GM06990 (cell line): ENCODE data around the gene TMEM37.

ENCODE experiments used
- DNase-seq: peaks from one replicate; pipeline ENCODE4 v3.0.0-alpha.2; 2011; ENCODE audit not compliant: insufficient read length; ENCODE audit errors: extremely low read depth
- H3K27me3 ChIP-seq: replicated peaks from 2 replicates; pipeline ENCODE4 v1.6.0; 2011; ENCODE audit warnings: low read length; ENCODE audit not compliant: control insufficient read depth, insufficient read depth
- H3K36me3 ChIP-seq: 2 replicates; pipeline ENCODE4 v1.5.1; 2011; ENCODE audit warnings: low read length; ENCODE audit not compliant: control insufficient read depth, insufficient read depth
- H3K4me3 ChIP-seq: replicated peaks from 2 replicates; pipeline ENCODE4 v1.5.1; 2011; ENCODE audit warnings: low read depth, mild to moderate bottlenecking, control low read depth, low read length
- TF ChIP-seq, protein P1 (sequence below): IDR thresholded peaks from 2 replicates; pipeline ENCODE4 v1.5.1; 2011; ENCODE audit warnings: low read length, control low read depth, mild to moderate bottlenecking, inconsistent platforms; ENCODE audit not compliant: insufficient read depth, poor library complexity, severe bottlenecking

Gene TMEM37

DNA sequence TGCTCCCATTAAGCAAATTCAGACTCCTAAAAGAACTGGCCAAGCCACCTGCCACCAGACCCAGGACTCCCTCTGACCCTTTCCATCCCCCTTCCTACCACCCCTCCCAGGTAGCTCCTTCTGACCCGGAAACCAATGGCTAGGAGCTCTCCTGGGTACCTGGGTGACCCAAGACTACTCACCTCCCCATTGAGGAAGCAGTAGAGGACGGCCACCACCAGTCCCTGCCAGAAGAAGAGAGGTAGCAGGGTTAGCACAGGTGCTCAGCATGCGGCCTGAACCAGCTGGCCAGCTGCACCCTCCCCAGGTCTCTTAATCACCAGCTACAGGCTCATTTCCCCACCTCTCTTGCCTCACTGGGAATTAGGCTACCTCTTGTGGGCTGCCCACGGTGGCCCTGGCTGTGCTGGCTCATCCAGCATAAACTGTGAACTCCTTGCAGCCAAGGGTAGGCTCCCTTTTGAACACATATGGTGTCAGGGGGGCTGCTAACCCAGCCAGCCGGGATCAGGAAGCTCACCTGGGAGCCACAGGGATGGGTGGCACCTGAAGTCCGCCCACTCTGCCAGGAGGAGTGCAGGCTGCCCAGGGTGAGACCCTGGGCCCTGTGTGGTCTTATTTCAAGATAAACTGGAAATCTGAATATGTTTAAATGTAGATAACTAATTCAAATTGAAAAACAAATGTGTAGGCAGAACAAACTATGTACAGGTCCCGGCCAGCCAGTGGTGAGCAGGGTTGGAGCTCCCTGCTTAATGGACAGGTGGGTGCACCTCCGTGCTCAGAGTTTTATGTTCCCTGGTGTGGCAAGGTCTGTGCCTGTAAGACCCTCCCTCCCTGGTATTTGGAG is 9.9 kb downstream of the TMEM37 start:
- H3K27me3 ChIP-seq, result no peaks in the 10 kb centered on the region
- TF ChIP-seq, protein P1, sequence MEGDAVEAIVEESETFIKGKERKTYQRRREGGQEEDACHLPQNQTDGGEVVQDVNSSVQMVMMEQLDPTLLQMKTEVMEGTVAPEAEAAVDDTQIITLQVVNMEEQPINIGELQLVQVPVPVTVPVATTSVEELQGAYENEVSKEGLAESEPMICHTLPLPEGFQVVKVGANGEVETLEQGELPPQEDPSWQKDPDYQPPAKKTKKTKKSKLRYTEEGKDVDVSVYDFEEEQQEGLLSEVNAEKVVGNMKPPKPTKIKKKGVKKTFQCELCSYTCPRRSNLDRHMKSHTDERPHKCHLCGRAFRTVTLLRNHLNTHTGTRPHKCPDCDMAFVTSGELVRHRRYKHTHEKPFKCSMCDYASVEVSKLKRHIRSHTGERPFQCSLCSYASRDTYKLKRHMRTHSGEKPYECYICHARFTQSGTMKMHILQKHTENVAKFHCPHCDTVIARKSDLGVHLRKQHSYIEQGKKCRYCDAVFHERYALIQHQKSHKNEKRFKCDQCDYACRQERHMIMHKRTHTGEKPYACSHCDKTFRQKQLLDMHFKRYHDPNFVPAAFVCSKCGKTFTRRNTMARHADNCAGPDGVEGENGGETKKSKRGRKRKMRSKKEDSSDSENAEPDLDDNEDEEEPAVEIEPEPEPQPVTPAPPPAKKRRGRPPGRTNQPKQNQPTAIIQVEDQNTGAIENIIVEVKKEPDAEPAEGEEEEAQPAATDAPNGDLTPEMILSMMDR, result no peak
- no peak for DNase-seq
- no peak overlapping the region for H3K4me3 ChIP-seq
- no peaks in the 10 kb centered on the region for H3K36me3 ChIP-seq

DNA sequence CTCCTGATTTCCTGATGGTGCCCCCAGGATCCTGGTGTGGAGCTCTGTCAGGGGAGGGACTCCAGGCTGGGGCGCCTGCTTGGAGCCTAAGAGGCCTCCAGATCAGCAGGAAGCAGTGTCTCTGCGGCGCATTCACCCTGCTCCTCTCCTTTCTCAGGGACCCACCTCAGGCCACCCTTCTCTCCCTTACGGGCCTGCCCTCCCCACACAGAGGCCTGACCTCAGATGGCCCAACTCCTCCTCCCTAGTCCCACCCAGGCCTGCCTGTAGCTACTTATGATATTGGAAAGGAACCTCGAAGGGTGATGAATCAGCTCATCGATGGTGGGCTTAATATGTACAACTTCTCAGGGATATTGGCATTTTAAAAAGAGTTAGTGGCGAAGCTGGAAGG is 10.6 kb downstream of the TMEM37 start:
- TF ChIP-seq, protein P1, result no peak
- no peaks in the 10 kb centered on the region for H3K27me3 ChIP-seq
- DNase-seq, result no peak
- no peaks in the 10 kb centered on the region for H3K36me3 ChIP-seq
- no peak overlapping the region for H3K4me3 ChIP-seq

DNA sequence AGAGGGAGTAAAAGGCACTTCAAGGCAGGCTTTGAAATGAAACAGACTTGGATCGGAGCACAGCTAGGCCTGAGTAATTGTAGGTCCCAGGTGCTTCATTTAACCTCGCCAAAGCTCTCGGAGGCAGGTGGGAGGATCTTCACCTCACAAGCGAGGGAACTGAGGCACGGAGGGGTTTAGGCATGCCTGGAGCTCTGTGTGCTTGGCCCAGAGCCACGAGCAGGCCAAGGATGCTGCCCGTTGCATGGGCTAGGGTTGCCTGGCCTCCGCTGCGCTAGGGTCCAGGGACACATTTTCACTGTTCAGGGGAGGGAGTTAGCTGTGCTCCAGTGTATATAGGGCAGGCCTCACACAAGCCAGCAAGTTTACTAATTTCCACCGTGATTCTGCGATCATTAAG is 11.2 kb downstream of the TMEM37 start:
- no peak for DNase-seq

DNA sequence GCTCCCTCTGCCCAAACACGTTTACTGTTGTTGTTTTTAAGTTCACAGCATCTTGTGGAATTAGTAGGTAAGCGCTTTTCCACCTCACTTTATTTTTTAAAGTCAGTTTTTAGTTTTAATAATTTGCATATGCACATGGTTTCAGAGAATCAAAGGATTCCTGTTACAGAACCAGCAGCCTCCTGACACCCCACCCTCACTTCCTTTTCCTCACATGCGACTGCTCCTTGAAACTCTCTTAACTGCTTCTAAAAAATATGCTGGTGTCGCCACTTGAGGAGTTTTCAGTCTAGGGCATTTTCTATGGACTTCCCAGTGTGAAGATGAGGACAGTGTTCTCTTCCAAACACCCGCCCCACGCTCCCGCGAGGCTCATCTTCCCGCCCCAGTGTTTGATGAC is 14.4 kb downstream of the TMEM37 start:
- Histone ChIP-seq H3K4me3 (no peak overlapping the region), H3K27me3 (no peaks in the 10 kb centered on the region; the same call in 1 of the 2 replicates), H3K36me3 (no peaks in the 10 kb centered on the region)
- TF ChIP-seq, protein P1, result no peak
- DNase-seq, result no peak

More for the DNA sequence above, 11.2 kb downstream of the TMEM37 start:
- H3K4me3 ChIP-seq, result no peak overlapping the region
- TF ChIP-seq, protein P1, result no peak
- H3K36me3 ChIP-seq, result no peaks in the 10 kb centered on the region
- no peaks in the 10 kb centered on the region for H3K27me3 ChIP-seq

DNA sequence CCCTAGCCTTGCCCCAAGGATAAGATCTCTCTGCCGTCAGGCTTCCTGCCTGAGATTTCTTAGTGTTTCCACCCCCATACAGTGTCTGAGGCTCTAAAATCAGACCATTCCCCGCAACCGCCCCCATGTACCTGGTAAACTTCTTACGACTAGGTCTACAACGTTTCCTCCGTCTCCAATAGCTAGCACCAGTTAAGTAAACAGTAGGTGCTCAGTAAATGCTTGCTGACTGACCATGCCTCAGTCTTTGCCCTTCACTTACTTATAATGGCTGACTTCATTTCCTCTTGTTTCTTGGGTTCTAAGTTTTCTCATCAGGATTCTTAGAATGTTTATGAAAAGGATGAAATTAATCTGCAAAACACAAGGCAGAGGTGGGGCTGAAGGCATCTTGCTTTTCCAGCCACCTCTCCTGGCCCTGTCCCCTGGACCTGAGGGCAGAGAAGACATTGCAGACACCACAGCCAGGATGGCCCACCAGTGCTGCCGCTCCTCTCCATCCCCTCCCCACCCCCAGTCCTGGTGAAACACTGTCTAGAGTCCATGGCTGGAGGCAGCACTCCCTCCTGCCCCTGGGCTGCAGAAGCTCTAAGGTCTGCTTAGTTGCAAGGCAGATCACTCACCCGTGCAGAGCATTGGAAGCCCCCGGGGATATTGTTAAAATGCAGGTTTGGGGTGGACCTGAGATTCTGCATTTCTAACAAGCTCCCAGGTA is 16.9 kb downstream of the TMEM37 start:
- TF ChIP-seq, protein P1, result no peak
- Histone ChIP-seq H3K27me3 (peaks cover 3% of the 10 kb centered on the region; the same call in 1 of the 2 replicates), H3K4me3 (no peak overlapping the region), H3K36me3 (no peaks in the 10 kb centered on the region)
- DNase-seq, result no peak
